NCI-H1930 (cell line): ENCODE measurements around the gene PHF13.
"Not testable (repeated sequence)": the region's sequence is repeated elsewhere in the genome, so short reads cannot be mapped to it uniquely, and the experiment has no call there.

Source experiments
- DNase-seq, 2 experiments: peaks; one replicate each; lab custom pipeline; 2025; lab: John Stamatoyannopoulos, UW

PHF13 gene

GRCh38 chr1:6628971-6629479 is 15.5 kb downstream of the PHF13 start:
- DNase-seq, result no peak

GRCh38 chr1:6630027-6630426 is 16.5 kb downstream of the PHF13 start:
- no peak for DNase-seq

- DNase-seq, result no peak
Measured at GRCh38 chr1:6631058-6631457, 17.5 kb downstream of the PHF13 start.

GRCh38 chr1:6632588-6633514 is 19.3 kb downstream of the PHF13 start:
- no peak for DNase-seq

GRCh38 chr1:6634371-6635052 is 21.0 kb downstream of the PHF13 start:
- DNase-seq, result peak in 1 of 2 experiments; percentile 47

- no peak for DNase-seq
Measured at GRCh38 chr1:6635161-6635909, 21.8 kb downstream of the PHF13 start.

- DNase-seq, result no peak
Measured at GRCh38 chr1:6635910-6636760, 22.6 kb downstream of the PHF13 start.

- not testable (repeated sequence) for DNase-seq
Measured at GRCh38 chr1:6636778-6637177, 23.2 kb downstream of the PHF13 start.

GRCh38 chr1:6637770-6638169 is 24.2 kb downstream of the PHF13 start:
- no peak for DNase-seq

- DNase-seq, result no peak
Measured at GRCh38 chr1:6638226-6638625, 24.7 kb downstream of the PHF13 start.

GRCh38 chr1:6640867-6641266 is 27.3 kb downstream of the PHF13 start:
- DNase-seq, result not testable (repeated sequence)

GRCh38 chr1:6645018-6645417 is 31.5 kb downstream of the PHF13 start:
- no peak for DNase-seq

- no peak for DNase-seq
Measured at GRCh38 chr1:6646499-6647148, 33.1 kb downstream of the PHF13 start.

GRCh38 chr1:6648556-6648955 is 35.0 kb downstream of the PHF13 start:
- DNase-seq, result no peak

- no peak for DNase-seq
Measured at GRCh38 chr1:6651909-6652308, 38.4 kb downstream of the PHF13 start.

GRCh38 chr1:6652986-6653385 is 39.5 kb downstream of the PHF13 start:
- no peak for DNase-seq

- no peak for DNase-seq
Measured at GRCh38 chr1:6653436-6654290, 40.1 kb downstream of the PHF13 start.

- no peak for DNase-seq
Measured at GRCh38 chr1:6657138-6657537, 43.6 kb downstream of the PHF13 start.

GRCh38 chr1:6658359-6659060 is 45.0 kb downstream of the PHF13 start:
- DNase-seq, result no peak
